ENCODE measurements around the gene PRKCQ.

The PRKCQ gene

DNA sequence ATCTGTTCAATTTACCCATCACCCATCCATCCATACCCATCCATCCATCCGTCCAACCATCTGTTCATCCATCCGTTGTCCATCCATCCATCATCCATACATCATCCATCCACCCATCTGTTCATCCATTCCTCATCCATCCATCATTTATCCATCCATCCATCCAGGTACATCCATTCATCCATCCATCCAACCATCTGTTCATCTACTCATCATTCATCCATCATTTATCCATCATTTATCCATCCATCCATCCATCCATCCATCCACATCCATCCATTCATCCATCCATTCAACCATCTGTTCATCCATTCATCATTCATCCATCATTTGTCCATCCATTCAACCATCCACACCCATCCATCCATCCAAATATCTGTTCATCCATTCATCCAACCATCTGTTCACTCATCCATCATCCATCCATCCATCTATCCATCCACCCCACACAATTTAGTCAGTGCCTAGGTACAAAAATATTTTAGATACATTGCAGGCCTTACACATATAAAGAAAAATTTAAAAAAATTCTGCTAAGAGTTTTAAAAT is 119.1 kb downstream of the PRKCQ start:
- H3K79me2 ChIP-seq (ENCODE audit: control insufficient read depth, insufficient read depth, low read length, poor library complexity): no peaks in the 10 kb centered on the region
- no peaks in the 10 kb centered on the region for H3K27me3 ChIP-seq (ENCODE audit: insufficient read depth, low read length)

GRCh38 chr10:6458814-6459213 is 121.3 kb downstream of the PRKCQ start:
- Histone ChIP-seq H2AFZ (ENCODE audit: insufficient read depth, low read length, poor library complexity) (no peak overlapping the region), H2BK12ac (ENCODE audit: low read length) (no peak overlapping the region), H3K79me1 (ENCODE audit: low read length) (no peaks in the 10 kb centered on the region), H2BK5ac (ENCODE audit: low read depth, low read length, poor library complexity) (no peak overlapping the region), H2BK120ac (ENCODE audit: insufficient read depth, low read length, poor library complexity) (no peak overlapping the region), H3K9ac (ENCODE audit: low read length) (no peak overlapping the region), H4K91ac (ENCODE audit: low read depth, low read length) (no peak overlapping the region), H3K27me3 (ENCODE audit: insufficient read depth, low read length) (no peaks in the 10 kb centered on the region), H3K4me1 (ENCODE audit: control insufficient read depth in 1 of 2, insufficient read depth in 2 of 2, low read length in 2 of 2) (no peaks in the 10 kb centered on the region), H3K4me3 (ENCODE audit: low read depth, low read length) (no peak overlapping the region), H2AK5ac (ENCODE audit: low read length) (no peak overlapping the region), H3K4me2 (ENCODE audit: low read length) (no peak overlapping the region), H3K36me3 (ENCODE audit: control insufficient read depth in 1 of 2, insufficient read depth in 2 of 2, low read length in 2 of 2) (no peaks in the 10 kb centered on the region), H3K14ac (ENCODE audit: low read length) (no peak overlapping the region), H4K8ac (ENCODE audit: low read depth, low read length) (no peak overlapping the region), H3K23ac (ENCODE audit: low read length) (no peak overlapping the region), H3K9me3 (ENCODE audit: insufficient read depth, low read depth, low read length) (no peaks in the 10 kb centered on the region), H3K18ac (ENCODE audit: low read length) (no peak overlapping the region), H3K79me2 (ENCODE audit: control insufficient read depth, insufficient read depth, low read length, poor library complexity) (no peaks in the 10 kb centered on the region), H4K12ac (ENCODE audit: low read depth, low read length) (no peak overlapping the region), H3K4ac (ENCODE audit: low read depth, low read length) (no peak overlapping the region), H3K27ac (ENCODE audit: low read depth, low read length) (no peak overlapping the region)
- no peak for DNase-seq
- no CpG with 5 or more reads among the region's 5 CpGs for WGBS (ENCODE audit: extremely low coverage, insufficient coverage, insufficient read length)

More for the DNA sequence above, 119.1 kb downstream of the PRKCQ start:
- no peak overlapping the region for H3K18ac ChIP-seq (ENCODE audit: low read length)
- no peak overlapping the region for H2BK5ac ChIP-seq (ENCODE audit: low read depth, low read length, poor library complexity)
- no peak overlapping the region for H3K4me2 ChIP-seq (ENCODE audit: low read length)
- no peaks in the 10 kb centered on the region for H3K4me1 ChIP-seq (ENCODE audit: control insufficient read depth in 1 of 2, insufficient read depth in 2 of 2, low read length in 2 of 2)
- H3K23ac ChIP-seq (ENCODE audit: low read length): no peak overlapping the region
- no peak overlapping the region for H4K91ac ChIP-seq (ENCODE audit: low read depth, low read length)
- DNase-seq: no peak
- no peak overlapping the region for H4K8ac ChIP-seq (ENCODE audit: low read depth, low read length)
- no peaks in the 10 kb centered on the region for H3K79me1 ChIP-seq (ENCODE audit: low read length)
- H3K4me3 ChIP-seq (ENCODE audit: low read depth, low read length): no peak overlapping the region
- H2AFZ ChIP-seq (ENCODE audit: insufficient read depth, low read length, poor library complexity): no peak overlapping the region
- no peak overlapping the region for H4K12ac ChIP-seq (ENCODE audit: low read depth, low read length)
- no peak overlapping the region for H3K27ac ChIP-seq (ENCODE audit: low read depth, low read length)
- H3K9me3 ChIP-seq (ENCODE audit: insufficient read depth, low read depth, low read length): no peaks in the 10 kb centered on the region
- no peak overlapping the region for H2AK5ac ChIP-seq (ENCODE audit: low read length)
- no peak overlapping the region for H2BK120ac ChIP-seq (ENCODE audit: insufficient read depth, low read length, poor library complexity)
- no peak overlapping the region for H3K4ac ChIP-seq (ENCODE audit: low read depth, low read length)
- no peak overlapping the region for H3K9ac ChIP-seq (ENCODE audit: low read length)
- no peak overlapping the region for H2BK12ac ChIP-seq (ENCODE audit: low read length)
- 100% methylated on average over 2 of the region's 2 CpGs for WGBS (ENCODE audit: extremely low coverage, insufficient coverage, insufficient read length)
- H3K36me3 ChIP-seq (ENCODE audit: control insufficient read depth in 1 of 2, insufficient read depth in 2 of 2, low read length in 2 of 2): no peaks in the 10 kb centered on the region
- H3K14ac ChIP-seq (ENCODE audit: low read length): no peak overlapping the region

DNA sequence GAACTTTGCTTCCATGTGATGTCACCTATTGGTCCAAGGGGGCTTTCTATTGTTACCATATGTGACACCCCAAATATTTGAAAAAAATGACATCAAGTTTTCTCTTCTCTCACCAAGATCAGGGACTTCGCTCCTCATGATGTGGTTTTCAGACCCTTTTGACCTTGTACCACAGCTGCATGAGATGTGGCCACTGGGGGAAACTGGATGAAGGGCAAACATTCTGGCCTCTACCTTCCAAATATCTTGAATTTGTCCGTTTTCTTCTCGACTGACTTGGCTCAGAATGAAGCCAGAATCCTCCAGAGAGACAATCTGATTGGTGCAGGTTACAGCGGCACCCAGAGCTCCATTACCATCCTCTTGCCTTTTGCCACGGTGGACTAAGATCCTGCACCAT is 122.7 kb downstream of the PRKCQ start:
- WGBS (ENCODE audit: extremely low coverage, insufficient coverage, insufficient read length): no CpG with 5 or more reads among the region's 5 CpGs
- Histone ChIP-seq H2BK120ac (ENCODE audit: insufficient read depth, low read length, poor library complexity) (no peak overlapping the region), H3K79me1 (ENCODE audit: low read length) (no peaks in the 10 kb centered on the region), H4K12ac (ENCODE audit: low read depth, low read length) (no peak overlapping the region), H3K9me3 (ENCODE audit: insufficient read depth, low read depth, low read length) (no peaks in the 10 kb centered on the region), H3K9ac (ENCODE audit: low read length) (no peak overlapping the region), H3K14ac (ENCODE audit: low read length) (no peak overlapping the region), H3K18ac (ENCODE audit: low read length) (no peak overlapping the region), H3K23ac (ENCODE audit: low read length) (no peak overlapping the region), H3K4me1 (ENCODE audit: control insufficient read depth in 1 of 2, insufficient read depth in 2 of 2, low read length in 2 of 2) (no peaks in the 10 kb centered on the region), H4K8ac (ENCODE audit: low read depth, low read length) (no peak overlapping the region), H2BK5ac (ENCODE audit: low read depth, low read length, poor library complexity) (no peak overlapping the region), H3K27ac (ENCODE audit: low read depth, low read length) (no peak overlapping the region), H3K27me3 (ENCODE audit: insufficient read depth, low read length) (no peaks in the 10 kb centered on the region), H3K4ac (ENCODE audit: low read depth, low read length) (no peak overlapping the region), H2AK5ac (ENCODE audit: low read length) (no peak overlapping the region), H4K91ac (ENCODE audit: low read depth, low read length) (no peak overlapping the region), H3K4me3 (ENCODE audit: low read depth, low read length) (no peak overlapping the region), H2AFZ (ENCODE audit: insufficient read depth, low read length, poor library complexity) (no peak overlapping the region), H2BK12ac (ENCODE audit: low read length) (no peak overlapping the region), H3K36me3 (ENCODE audit: control insufficient read depth in 1 of 2, insufficient read depth in 2 of 2, low read length in 2 of 2) (no peaks in the 10 kb centered on the region), H3K4me2 (ENCODE audit: low read length) (no peak overlapping the region), H3K79me2 (ENCODE audit: control insufficient read depth, insufficient read depth, low read length, poor library complexity) (no peaks in the 10 kb centered on the region)
- DNase-seq: no peak

GRCh38 chr10:6456067-6456466 is 124.0 kb downstream of the PRKCQ start:
- H3K14ac ChIP-seq (ENCODE audit: low read length): no peak overlapping the region
- no peak overlapping the region for H2BK5ac ChIP-seq (ENCODE audit: low read depth, low read length, poor library complexity)
- no peak overlapping the region for H2BK12ac ChIP-seq (ENCODE audit: low read length)
- WGBS (ENCODE audit: extremely low coverage, insufficient coverage, insufficient read length): no CpG with 5 or more reads among the region's 1 CpG
- DNase-seq: no peak
- no peak overlapping the region for H2BK120ac ChIP-seq (ENCODE audit: insufficient read depth, low read length, poor library complexity)
- H3K79me1 ChIP-seq (ENCODE audit: low read length): no peaks in the 10 kb centered on the region
- H4K12ac ChIP-seq (ENCODE audit: low read depth, low read length): no peak overlapping the region
- no peak overlapping the region for H3K27ac ChIP-seq (ENCODE audit: low read depth, low read length)
- H3K4me3 ChIP-seq (ENCODE audit: low read depth, low read length): no peak overlapping the region
- H4K91ac ChIP-seq (ENCODE audit: low read depth, low read length): no peak overlapping the region
- H3K36me3 ChIP-seq (ENCODE audit: control insufficient read depth in 1 of 2, insufficient read depth in 2 of 2, low read length in 2 of 2): no peaks in the 10 kb centered on the region
- H3K23ac ChIP-seq (ENCODE audit: low read length): no peak overlapping the region
- H3K9me3 ChIP-seq (ENCODE audit: insufficient read depth, low read depth, low read length): no peaks in the 10 kb centered on the region
- H3K27me3 ChIP-seq (ENCODE audit: insufficient read depth, low read length): no peaks in the 10 kb centered on the region
- H2AFZ ChIP-seq (ENCODE audit: insufficient read depth, low read length, poor library complexity): no peak overlapping the region
- no peak overlapping the region for H3K4ac ChIP-seq (ENCODE audit: low read depth, low read length)
- no peak overlapping the region for H3K4me2 ChIP-seq (ENCODE audit: low read length)
- H3K79me2 ChIP-seq (ENCODE audit: control insufficient read depth, insufficient read depth, low read length, poor library complexity): no peaks in the 10 kb centered on the region
- no peak overlapping the region for H3K9ac ChIP-seq (ENCODE audit: low read length)
- no peak overlapping the region for H2AK5ac ChIP-seq (ENCODE audit: low read length)
- H3K18ac ChIP-seq (ENCODE audit: low read length): no peak overlapping the region
- no peaks in the 10 kb centered on the region for H3K4me1 ChIP-seq (ENCODE audit: control insufficient read depth in 1 of 2, insufficient read depth in 2 of 2, low read length in 2 of 2)
- no peak overlapping the region for H4K8ac ChIP-seq (ENCODE audit: low read depth, low read length)
